SW 1271 (cell line): ENCODE data around the gene RIF1.

Experiments
- DNase-seq, 2 experiments: peaks; one replicate each; lab custom pipeline; 2025; lab: John Stamatoyannopoulos, UW

The RIF1 gene

GRCh38 chr2:151523850-151524249 lies 114.1 kb downstream of the RIF1 start:
- no peak for DNase-seq

DNA sequence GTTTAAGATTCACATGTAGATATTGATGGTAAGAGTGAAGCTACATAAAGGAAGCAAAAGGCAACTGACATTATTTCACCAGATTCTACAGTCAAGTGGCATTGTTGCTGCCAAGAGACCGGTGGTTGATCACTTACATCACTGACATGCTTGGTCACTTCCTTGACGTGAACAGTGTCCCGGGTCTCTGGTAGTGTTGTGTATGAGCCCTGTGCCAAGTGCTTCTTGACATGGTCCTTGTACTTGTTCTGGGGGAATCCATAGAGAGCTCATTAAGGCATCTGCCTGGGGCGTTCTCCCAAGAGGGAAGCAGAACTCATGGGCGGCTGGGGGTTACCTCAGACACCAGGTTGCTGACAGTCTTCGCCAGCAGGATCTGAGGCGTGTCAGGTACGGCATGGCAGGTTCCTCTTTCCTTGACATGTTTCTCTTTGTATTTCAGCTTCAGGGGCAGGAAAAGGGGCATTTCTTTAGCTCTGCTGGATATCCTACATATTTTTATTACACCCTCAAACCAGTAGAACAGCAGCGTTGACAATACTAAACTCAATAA lies 116.2 kb downstream of the RIF1 start:
- DNase-seq = no peak

DNA sequence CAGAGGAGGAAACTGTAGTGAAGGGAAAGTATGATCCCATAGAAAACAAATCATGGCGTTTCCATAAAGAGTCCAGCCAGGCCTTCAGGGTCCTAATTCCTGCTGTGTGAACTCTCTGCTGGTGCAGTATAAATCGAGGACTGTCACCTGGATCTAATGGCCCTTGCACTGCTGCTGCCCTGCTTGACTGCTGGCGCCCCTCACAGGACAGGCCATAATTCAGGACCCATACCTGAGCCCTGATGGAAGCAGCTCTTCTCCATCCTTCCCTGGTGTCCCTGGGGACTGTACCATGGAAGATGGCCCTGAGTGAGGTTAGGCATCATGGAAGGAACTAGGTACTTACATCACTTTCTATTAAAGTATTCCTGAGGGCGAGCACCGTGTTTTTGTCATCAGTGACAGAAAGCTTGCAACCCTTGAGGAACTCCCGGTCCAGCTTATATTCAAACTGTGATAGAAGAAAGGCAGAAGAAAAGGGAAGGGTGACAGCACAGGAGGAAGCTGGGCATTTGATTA lies 116.9 kb downstream of the RIF1 start:
- no peak for DNase-seq
